Measurements from ENCODE around the gene FOXS1.

DNA sequence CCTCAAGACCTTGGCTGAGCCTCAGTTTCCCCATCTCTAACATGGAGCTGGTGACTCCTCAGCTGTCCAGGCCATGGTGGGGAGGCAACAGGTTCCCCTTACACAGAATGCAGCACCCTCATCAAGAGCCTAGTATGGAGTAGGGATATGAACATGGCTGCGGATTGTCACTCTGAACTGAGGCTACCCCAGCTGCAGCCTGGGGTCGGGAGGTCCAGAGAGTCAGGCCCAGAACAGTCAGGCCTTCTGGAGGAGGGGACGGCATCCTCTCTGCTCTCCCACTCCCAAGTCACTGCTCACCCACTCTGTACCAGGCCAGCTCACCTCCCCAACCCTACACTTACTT, 1.4 kb upstream of the FOXS1 start:
- TF ChIP-seq, protein P1, sequence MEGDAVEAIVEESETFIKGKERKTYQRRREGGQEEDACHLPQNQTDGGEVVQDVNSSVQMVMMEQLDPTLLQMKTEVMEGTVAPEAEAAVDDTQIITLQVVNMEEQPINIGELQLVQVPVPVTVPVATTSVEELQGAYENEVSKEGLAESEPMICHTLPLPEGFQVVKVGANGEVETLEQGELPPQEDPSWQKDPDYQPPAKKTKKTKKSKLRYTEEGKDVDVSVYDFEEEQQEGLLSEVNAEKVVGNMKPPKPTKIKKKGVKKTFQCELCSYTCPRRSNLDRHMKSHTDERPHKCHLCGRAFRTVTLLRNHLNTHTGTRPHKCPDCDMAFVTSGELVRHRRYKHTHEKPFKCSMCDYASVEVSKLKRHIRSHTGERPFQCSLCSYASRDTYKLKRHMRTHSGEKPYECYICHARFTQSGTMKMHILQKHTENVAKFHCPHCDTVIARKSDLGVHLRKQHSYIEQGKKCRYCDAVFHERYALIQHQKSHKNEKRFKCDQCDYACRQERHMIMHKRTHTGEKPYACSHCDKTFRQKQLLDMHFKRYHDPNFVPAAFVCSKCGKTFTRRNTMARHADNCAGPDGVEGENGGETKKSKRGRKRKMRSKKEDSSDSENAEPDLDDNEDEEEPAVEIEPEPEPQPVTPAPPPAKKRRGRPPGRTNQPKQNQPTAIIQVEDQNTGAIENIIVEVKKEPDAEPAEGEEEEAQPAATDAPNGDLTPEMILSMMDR (IDR thresholded peaks at IDR 0.05; ENCODE audit: borderline replicate concordance, extremely low read depth, low read length, poor library complexity, severe bottlenecking) = no peak
- TF ChIP-seq EZH2 (IDR thresholded peaks at IDR 0.05; ENCODE audit: borderline replicate concordance, low read depth, low read length, severe bottlenecking) = no peak
